Thoracic aorta endothelial cell (primary cell): Measurements from ENCODE around the gene ZNF235. TPM values are rescaled to one million over a fixed set of nuclear protein-coding genes. Genes with fewer than 3 reads are reported as not detected.

Experiments
- small RNA-seq: library from RNA; depleted of rRNA; stranded (forward); fragments of <200 nt; gene quantifications from one replicate; pipeline ENCODE3, GENCODE V24; 2012
- total RNA-seq: library from RNA; depleted of rRNA; stranded (reverse); fragments of >200 nt; gene quantifications from 2 replicates; pipeline ENCODE4 v1.2.3, GENCODE V29; 2012

ZNF235 gene
- 2.6 and 3.2 TPM in 2 replicates for total RNA-seq

DNA sequence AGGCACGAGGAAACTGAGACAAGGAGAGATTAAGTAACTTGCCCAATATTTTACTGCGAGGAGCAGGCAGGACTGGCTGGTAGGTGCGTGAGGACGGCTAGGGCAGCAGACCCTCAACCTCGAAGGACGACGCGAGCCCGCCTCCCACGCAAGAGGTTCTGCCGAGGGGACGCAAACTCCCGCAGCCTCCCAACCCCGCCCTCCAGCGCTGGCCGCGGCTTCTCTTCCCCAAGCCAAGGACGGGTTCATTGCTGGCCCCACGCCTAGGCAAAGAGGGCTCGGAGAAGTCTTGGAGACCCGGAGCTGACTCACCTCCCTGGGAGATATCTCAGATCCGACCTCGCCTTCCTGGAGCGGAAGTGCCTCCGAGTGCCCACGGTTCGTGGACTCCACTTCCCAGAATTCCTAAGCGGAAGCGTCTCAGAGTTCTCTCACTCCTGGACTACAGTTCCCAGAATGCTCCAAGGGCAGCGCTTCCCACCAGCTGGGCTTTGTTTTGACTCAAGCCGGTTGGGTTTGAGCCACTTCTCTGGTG is at the start of gene ZNF235:
Gene ZNF235, minus strand, starts transcription at position 367 of the 535 bp plus-strand sequence. CDS start 1,621 bp downstream, outside the sequence.

Small RNAs within 50 kb of the gene (small RNA-seq; reads per million reads assigned to genes)
- not detected for gene NDUFA3P1

Other genes with a start within 250 kb of the ZNF235 start
- 2.9 and 3.3 TPM in 2 replicates for gene ZNF284, start 232.9 kb downstream of the ZNF235 start, total RNA-seq
- 23.9 and 25.0 TPM in 2 replicates for gene ZNF224, start 210.7 kb downstream of the ZNF235 start, total RNA-seq
- 5.1 and 5.9 TPM in 2 replicates for gene ZNF225, start 191.6 kb downstream of the ZNF235 start, total RNA-seq
- gene ZNF234, start 163.5 kb downstream of the ZNF235 start, total RNA-seq, result 8.5 TPM in 2 replicates
- gene ZNF226, start 139.9 kb downstream of the ZNF235 start, total RNA-seq, result 14.0 and 16.6 TPM in 2 replicates
- 17.5 and 20.9 TPM in 2 replicates for gene ZNF227, start 92.5 kb downstream of the ZNF235 start, total RNA-seq
- 0.57 and 1.3 TPM in 2 replicates for gene ZNF233, start 45.1 kb downstream of the ZNF235 start, total RNA-seq
- gene ZNF112, start 51.7 kb upstream of the ZNF235 start, total RNA-seq, result 7.2 and 8.2 TPM in 2 replicates
- 3.5 and 3.9 TPM in 2 replicates for gene ZNF285, start 96.6 kb upstream of the ZNF235 start, total RNA-seq
- gene ZNF229, start 143.4 kb upstream of the ZNF235 start, total RNA-seq, result 4.1 and 12.8 TPM in 2 replicates
- 8.8 and 11.6 TPM in 2 replicates for gene ZNF180, start 195.5 kb upstream of the ZNF235 start, total RNA-seq
- gene CEACAM20, start 224.7 kb upstream of the ZNF235 start, total RNA-seq, result not detected in 2 replicates